ENCODE data around the gene C17orf50.
A peak's percentile ranks its signal among the peaks of the same experiment; 100 is the strongest.

The C17orf50 gene

GRCh38 chr17:35760587-35760986 is at the start of gene C17orf50:
TSS of gene C17orf50 (plus strand) at chr17:35760887. CDS start at chr17:35760942, 55 bp downstream.
- DNase-seq: no peak

DNA sequence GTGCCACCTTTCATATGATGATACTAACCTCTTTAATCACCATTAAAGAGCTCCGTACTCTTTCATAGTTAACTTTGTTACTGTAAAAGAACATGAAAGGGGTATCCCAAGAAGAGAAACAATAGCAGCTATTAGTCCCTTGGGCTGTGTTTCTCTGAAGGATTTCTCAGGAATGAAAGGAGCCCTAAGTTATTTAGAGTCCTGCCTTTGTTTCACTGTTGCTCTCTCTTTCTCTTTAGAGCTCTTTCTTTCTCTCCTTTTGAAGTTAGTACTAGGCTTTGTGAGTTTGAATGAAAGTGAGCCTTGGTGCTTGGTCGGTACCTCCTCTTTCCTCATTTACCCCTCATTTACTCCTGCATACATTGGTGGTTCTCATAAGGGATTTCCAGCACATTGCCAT is 49.7 kb upstream of the C17orf50 start:
- DNase-seq: no peak

DNA sequence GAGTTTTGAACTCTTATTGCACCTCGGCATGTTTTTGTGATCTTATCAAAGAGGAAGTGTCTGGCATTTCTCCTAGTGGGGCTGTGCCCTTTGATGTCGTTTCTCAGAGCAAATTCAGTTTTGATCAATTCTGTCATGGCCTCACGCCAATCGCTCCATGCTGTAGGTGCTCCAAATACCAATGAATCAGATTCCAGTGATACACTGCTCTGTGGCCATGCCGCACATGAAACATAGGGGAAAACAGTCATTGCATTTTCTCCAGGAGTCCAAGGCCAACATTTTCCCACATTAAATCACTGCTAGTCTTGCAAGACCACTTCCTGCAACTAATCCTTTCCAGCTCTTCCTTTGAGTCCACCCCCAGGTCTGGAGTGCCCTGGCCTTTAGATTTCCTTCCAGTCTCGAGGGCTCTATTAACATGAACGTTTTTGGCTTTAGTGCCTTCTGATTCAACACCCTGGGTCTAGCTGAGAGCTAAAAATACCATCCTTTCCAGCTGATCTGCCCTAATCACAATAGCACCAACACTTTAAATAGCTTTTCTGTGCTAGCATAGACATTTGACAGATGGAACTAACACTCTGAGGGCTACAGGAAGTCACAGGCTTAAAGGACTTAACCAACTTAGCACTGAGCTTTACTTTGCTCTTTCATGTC is 47.5 kb upstream of the C17orf50 start:
- no peak for DNase-seq

GRCh38 chr17:35714988-35715387 is 45.7 kb upstream of the C17orf50 start:
- no peak for DNase-seq

GRCh38 chr17:35715416-35715815 is 45.3 kb upstream of the C17orf50 start:
- peak in 10 of 56 donors; percentile 6 to 59 (median 22) for DNase-seq

- no peak for DNase-seq
Observed at GRCh38 chr17:35716173-35716572, 44.5 kb upstream of the C17orf50 start.

DNA sequence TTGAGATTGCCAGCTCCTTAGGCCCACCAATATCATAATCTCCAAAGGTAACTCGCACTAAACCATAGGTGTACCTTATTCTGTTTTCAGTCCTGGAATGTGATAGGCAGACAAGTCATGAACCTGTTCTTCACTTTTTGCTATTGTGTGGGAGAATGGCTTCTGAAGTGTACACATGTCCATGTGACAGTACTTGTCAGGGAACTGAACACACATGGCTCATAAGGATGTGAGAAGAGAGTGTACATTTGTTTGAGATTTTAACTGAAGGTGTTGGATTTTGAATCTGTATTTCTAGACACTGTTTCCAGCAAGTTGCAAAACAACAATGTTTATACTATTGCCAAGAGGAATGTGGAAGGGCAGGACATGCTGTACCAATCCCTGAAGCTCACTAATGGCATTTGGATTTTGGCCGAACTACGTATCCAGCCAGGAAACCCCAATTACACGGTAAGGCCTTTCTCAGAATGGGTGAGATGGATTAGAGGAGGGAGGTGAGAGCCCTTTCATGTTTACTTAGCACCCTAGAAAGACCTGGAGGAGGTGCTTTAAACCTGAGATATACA is 43.7 kb upstream of the C17orf50 start:
- no peak for DNase-seq

GRCh38 chr17:35717475-35717874 is 43.2 kb upstream of the C17orf50 start:
- no peak for DNase-seq

DNA sequence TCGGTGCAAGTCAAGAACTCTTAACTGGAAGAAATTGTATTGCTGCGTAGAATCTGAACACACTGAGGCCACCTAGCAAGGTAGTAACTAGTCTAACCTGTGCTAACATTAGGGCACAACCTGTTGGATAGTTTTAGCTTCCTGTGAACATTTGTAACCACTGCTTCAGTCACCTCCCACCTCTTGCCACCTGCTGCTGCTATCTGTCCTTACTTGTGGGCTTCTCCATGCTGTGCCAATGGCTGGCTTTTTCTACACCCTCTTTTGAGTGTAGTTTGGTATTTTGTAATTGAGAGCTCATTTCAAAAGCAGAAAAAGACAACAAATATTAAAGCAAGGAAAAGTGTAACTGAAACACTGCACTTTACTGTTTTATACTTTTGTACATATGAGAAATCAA is 37.0 kb upstream of the C17orf50 start:
- DNase-seq: no peak

DNA sequence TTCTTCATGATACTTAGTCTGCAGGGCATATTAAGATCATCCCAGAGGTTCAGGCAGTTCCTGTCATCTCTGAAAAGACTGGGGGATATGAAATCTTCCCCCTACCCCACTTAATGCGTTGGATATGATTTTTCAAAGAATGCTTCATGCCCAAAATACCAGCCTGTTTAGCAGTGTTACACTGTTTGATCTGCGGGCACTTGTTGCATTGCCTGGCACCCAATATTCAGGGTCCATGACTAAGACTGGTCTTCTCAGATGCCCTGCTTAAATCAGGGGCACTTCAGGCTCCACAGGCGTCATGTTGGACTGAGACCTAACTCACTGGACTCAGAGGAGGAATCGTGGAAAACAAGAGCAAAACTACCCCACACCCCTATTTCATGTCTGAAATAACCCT is 35.6 kb upstream of the C17orf50 start:
- DNase-seq: no peak

DNA sequence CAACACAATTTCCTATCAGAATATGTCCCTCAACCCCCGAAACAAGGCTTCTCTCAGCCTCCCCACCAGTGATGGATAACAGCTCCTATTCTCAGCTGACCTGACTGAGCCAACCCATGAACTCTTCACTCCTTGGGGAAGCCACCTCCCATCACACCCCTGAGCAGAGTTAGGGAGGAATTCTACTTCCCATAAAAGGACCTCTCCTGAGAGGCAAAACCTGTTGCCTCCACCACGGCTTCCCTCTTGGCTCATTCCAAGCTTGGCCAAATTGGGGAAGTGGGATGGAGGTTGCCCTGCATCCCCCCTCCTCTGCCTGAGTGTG is 34.9 kb upstream of the C17orf50 start:
- DNase-seq: no peak

DNA sequence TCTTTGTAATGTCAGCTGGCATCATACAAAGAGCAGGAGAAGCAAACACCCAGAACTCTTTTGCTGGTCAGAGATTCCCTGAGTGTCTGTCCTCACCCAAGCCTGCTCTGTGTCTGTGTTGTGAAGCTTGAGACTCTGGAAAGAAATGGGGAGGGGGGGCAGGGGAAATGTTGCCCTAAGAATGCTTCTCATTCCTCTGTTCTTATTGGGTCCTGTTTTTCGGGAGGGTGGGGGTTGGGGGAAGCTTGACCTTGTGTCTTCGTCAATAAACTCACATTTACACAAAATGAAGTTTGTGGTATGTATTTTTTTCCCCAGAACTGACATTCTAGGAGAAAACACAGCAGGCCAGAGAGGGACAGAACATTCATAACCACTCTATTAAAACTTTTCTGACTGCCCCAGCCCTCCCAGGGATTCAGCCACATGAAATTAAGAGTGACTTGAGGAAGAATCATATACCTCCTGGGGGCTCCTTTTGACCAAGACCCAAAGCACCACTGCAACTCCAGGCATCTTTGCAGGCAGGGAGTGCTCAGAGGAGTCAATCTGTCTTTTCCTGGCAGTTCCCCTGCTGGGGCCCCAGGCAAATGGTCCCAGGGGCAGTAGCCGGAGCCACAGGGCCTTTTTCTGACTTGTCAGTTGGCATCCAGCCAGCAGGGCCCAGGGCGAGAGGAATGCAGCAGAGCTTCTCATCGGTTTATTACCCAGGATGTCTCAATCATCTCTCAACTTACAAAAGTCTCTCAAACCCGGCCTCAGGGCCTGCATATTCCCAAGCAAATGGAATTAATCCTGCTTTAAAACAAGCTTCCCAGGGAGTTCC is 34.3 kb upstream of the C17orf50 start:
- DNase-seq: no peak

DNA sequence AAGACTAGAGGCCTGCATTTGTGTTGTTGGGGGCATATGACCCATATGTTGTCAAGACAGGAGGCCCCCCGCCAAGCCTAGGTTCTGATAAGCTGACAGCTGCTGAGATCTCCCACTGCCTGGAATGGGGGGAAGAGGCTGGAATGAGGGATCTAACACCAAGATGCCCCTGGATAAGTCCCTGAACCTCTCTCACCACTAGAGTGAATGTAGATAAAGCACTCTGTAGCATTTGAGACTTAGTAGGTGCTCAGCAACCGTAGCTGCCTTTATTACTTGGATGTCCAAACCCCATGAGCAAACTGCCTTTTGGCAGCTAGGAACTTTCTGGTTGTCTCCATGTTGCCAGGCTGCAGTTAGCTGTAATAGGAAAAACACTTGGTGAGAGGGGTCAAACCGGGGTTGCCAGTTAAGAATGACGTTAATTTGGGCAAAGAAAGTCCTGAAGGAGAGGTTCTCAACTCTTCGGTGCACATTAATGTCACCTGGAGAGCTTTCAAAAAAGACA is 33.7 kb upstream of the C17orf50 start:
- DNase-seq: no peak

- DNase-seq: no peak
Observed at GRCh38 chr17:35727635-35728034, 33.1 kb upstream of the C17orf50 start.

GRCh38 chr17:35728551-35728950 is 32.1 kb upstream of the C17orf50 start:
- no peak for DNase-seq

GRCh38 chr17:35729405-35729833 is 31.3 kb upstream of the C17orf50 start:
- no peak for DNase-seq

DNA sequence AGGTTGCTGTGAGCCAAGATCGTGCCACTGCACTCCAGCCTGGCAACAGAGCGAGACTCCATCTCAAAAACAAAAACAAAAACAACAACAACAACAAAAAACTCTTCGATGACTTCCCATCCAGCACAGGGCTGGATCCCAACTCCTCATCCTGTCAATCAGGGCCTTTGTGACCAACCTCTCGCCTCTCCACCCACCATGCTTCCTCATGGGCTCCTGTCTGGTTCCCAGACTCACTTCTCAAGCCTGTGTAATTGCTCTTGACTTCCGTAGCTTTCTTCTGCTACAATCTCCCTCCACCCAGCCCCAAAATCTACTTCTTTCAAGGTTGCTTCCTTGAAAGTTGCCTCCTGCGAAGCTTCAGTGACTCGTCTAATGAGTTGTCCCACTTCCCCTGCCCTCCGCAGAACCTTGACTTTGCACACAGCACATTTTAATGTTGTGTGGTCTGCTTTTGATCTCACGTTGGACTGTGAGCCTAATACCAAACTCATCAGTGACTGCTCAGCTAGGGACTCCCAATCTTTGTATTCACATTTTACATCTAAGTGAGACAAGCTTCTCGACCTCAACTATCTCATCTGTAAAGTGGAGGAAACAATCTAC is 30.2 kb upstream of the C17orf50 start:
- DNase-seq: no peak

GRCh38 chr17:35731239-35731916 is 29.3 kb upstream of the C17orf50 start, which contains the start of gene RASL10B:
TSS of gene RASL10B (plus strand) at chr17:35731639. CDS start at chr17:35735185, 3,546 bp downstream.
- peak in 45 of 56 donors; percentile 9 to 78 (median 39) for DNase-seq

- peak in 4 of 56 donors; percentile 21 to 47 (median 32) for DNase-seq
Observed at GRCh38 chr17:35731917-35732805, 28.5 kb upstream of the C17orf50 start.

- DNase-seq: no peak
Observed at GRCh38 chr17:35732806-35733136, 27.9 kb upstream of the C17orf50 start.
